Kidney (tissue), 14 donors: ENCODE data around the gene IGFL3. TPM values are rescaled to one million over a fixed set of nuclear protein-coding genes. Genes with fewer than 3 reads are reported as not detected.
"Not testable (repeated sequence)": the region's sequence is repeated elsewhere in the genome, so short reads cannot be mapped to it uniquely, and the experiment has no call there.

Experiments
- DNase-seq, 5 donors: peaks; one replicate each; pipeline ENCODE4 v3.0.0-alpha.2; 2013 to 2020
- FAIRE-seq: peaks from 2 replicates; lab custom pipeline; 2012; peaks lifted over from hg19 to GRCh38; lab: Jason Lieb, UNC
- H3K27ac ChIP-seq, 2 donors: one replicate each; pipeline ENCODE4 v1.7.0; 2013; ENCODE audit warnings: low read depth in 2 of 2, low read length in 2 of 2, inconsistent platforms in 1 of 2
- H3K27me3 ChIP-seq: one replicate; pipeline ENCODE4 v1.7.1; 2013; ENCODE audit warnings: low read length, inconsistent platforms; ENCODE audit not compliant: control insufficient read depth, insufficient read depth
- H3K36me3 ChIP-seq, 3 donors: one replicate each; pipeline versions ENCODE4 v1.7.0 to v1.7.1; 2013; ENCODE audit warnings: low read length in 3 of 3, control low read depth in 1 of 3, inconsistent platforms in 1 of 3; ENCODE audit not compliant: insufficient read depth in 3 of 3, control insufficient read depth in 2 of 3
- H3K4me1 ChIP-seq, 3 donors: one replicate each; pipeline versions ENCODE4 v1.7.0 to v1.7.1; 2013; ENCODE audit warnings: low read length in 3 of 3, inconsistent platforms in 1 of 3, low read depth in 1 of 3; ENCODE audit not compliant: control insufficient read depth in 2 of 3, insufficient read depth in 2 of 3
- H3K4me3 ChIP-seq, 3 donors: one replicate each; pipeline versions ENCODE4 v1.7.0 to v1.8.1; 2013; ENCODE audit warnings: low read length in 3 of 3, control low read depth in 1 of 3, inconsistent platforms in 1 of 3
- H3K9ac ChIP-seq, 3 donors: one replicate each; pipeline versions ENCODE4 v1.7.0 to v1.7.1; 2013; ENCODE audit warnings: low read length in 3 of 3, control low read depth in 1 of 3, inconsistent platforms in 1 of 3
- H3K9me3 ChIP-seq, 3 donors: one replicate each; pipeline versions ENCODE4 v1.7.0 to v1.7.1; 2013; ENCODE audit warnings: low read length in 3 of 3, control low read depth in 1 of 3, inconsistent platforms in 1 of 3; ENCODE audit not compliant: control insufficient read depth in 2 of 3, insufficient read depth in 1 of 3
- CTCF ChIP-seq: IDR thresholded peaks from 3 replicates; pipeline ENCODE4 v1.5.1; 2012; ENCODE audit warnings: mild to moderate bottlenecking, moderate library complexity, borderline replicate concordance; ENCODE audit not compliant: insufficient read depth; ENCODE audit errors: extremely low read depth
- intact Hi-C: fragments of 100-400 bp; cut with DNase I; formaldehyde crosslinking; loops from one replicate; pipeline ENCODE4 v1.11.1; 2022
- polyA plus RNA-seq: library from polyadenylated mRNA; stranded (reverse); fragments of 350-450 nt; fragmentation: Illumina TruSeq; extraction: RNeasy Lipid Tissue Mini Kit (QIAGEN cat#74804); gene quantifications from one replicate; pipeline ENCODE4 v1.2.3, GENCODE V29; 2014; ENCODE audit warnings: low read depth, low replicate concordance; ENCODE audit not compliant: insufficient read depth
- total RNA-seq: library from RNA; stranded (reverse); fragmentation: NEBNext Ultra II Directional; extraction: Animal tissue kit (Norgen Biotek cat#: 25700); gene quantifications from one replicate; pipeline ENCODE4 v1.2.1, GENCODE V29; 2021
- donor health status: control.
- donor health status: control.
- donor health status: control.
- donor health status: control.
- donor health status: control.
- donor health status: DM: yes; HTN: yes; CAD: no.
- donor health status: Normal renal cell carcinoma (clear cell type).

IGFL3 gene
- total and polyA plus RNA-seq, 2 donors from 2014 or later = not detected

- not testable (repeated sequence) for H3K9me3 ChIP-seq, FAIRE-seq, H3K4me3 ChIP-seq, H3K4me1 ChIP-seq, H3K36me3 ChIP-seq, H3K9ac ChIP-seq, H3K27ac ChIP-seq
- intact Hi-C loops = loop anchor here (5.0 kb wide), 1 partner anchor 109 kb away; no protein-coding TSS in a partner anchor
- TF ChIP-seq CTCF = peak; percentile 37
- H3K27me3 ChIP-seq = peaks cover 27% of the 10 kb centered on the region
- peak in 4 of 5 donors; percentile 44 to 73 (median 52) for DNase-seq
These were observed 45.7 kb downstream of the IGFL3 start for GRCh38 chr19:46078573-46079332.

GRCh38 chr19:46077815-46078167 is 46.7 kb downstream of the IGFL3 start:
- no peaks in the 10 kb centered on the region for H3K36me3 ChIP-seq
- H3K9me3 ChIP-seq = no peaks in the 10 kb centered on the region
- H3K4me3 ChIP-seq = no peak overlapping the region
- peaks cover 0 to 3% (median 0%) of the 10 kb centered on the region in 3 donors for H3K4me1 ChIP-seq
- DNase-seq = no peak
- H3K9ac ChIP-seq = no peak overlapping the region
- H3K27me3 ChIP-seq = peaks cover 31% of the 10 kb centered on the region
- TF ChIP-seq CTCF = no peak
- H3K27ac ChIP-seq = no peak overlapping the region
- intact Hi-C loops = loop anchor here (5.0 kb wide), 1 partner anchor 110 kb away; no protein-coding TSS in a partner anchor
- no peak for FAIRE-seq

GRCh38 chr19:46076951-46077814 is 47.3 kb downstream of the IGFL3 start:
- H3K9ac ChIP-seq = no peak overlapping the region
- FAIRE-seq = no peak
- H3K4me3 ChIP-seq = no peak overlapping the region

More at GRCh38 chr19:46076951-46077814, 47.3 kb downstream of the IGFL3 start:
- Histone ChIP-seq H3K27me3 (peaks cover 31% of the 10 kb centered on the region), H3K27ac (no peak overlapping the region), H3K36me3 (no peaks in the 10 kb centered on the region), H3K9me3 (no peaks in the 10 kb centered on the region), H3K4me1 (peaks cover 0 to 3% (median 0%) of the 10 kb centered on the region in 3 donors)
- intact Hi-C loops = loop anchor here (5.0 kb wide), 1 partner anchor 110 kb away; no protein-coding TSS in a partner anchor
- DNase-seq = peak; percentile 66 to 91 (median 84)
- peak; percentile 71 for TF ChIP-seq CTCF
